Caco-2 (cell line): ENCODE data around the gene MTRF1. TPM values are rescaled to one million over a fixed set of nuclear protein-coding genes. Genes with fewer than 3 reads are reported as not detected.

ENCODE experiments used
- BruUV-seq: library from RNA; stranded (reverse); fragments of 400-500 nt; replicated peaks from 2 replicates; lab custom pipeline; 2021; lab: Mats Ljungman, UMichigan
- CTCF ChIA-PET: fragments of 300-600 bp; sonication (Branson Sonifier 250); formaldehyde crosslinking; loops from one replicate; lab custom pipeline; 2022; ENCODE audit warnings: antibody characterized with exemption; lab: Charles Lee
- POLR2A ChIA-PET: fragments of 300-600 bp; sonication (Branson Sonifier 250); formaldehyde crosslinking; loops from one replicate; lab custom pipeline; 2022; ENCODE audit warnings: antibody characterized with exemption; lab: Charles Lee
- DNase-seq, 2 experiments: peaks; one replicate each; pipeline versions ENCODE4 v3.0.0 to v3.0.0-alpha.2; 2020 to 2022
- H3K27me3 ChIP-seq: replicated peaks from 2 replicates; pipeline ENCODE4 v1.6.0; 2011; ENCODE audit warnings: low read length; ENCODE audit not compliant: control insufficient read depth, insufficient read depth
- H3K36me3 ChIP-seq: 2 replicates; pipeline ENCODE4 v1.5.1; 2011; ENCODE audit warnings: low read length; ENCODE audit not compliant: control insufficient read depth, insufficient read depth
- H3K4me1 ChIP-seq: fragments of 250-450 bp; sonication (Bioruptor Pico); 2 replicates; pipeline ENCODE4 v1.5.1; 2020; ENCODE audit warnings: mild to moderate bottlenecking
- H3K4me3 ChIP-seq: 2 replicates; pipeline ENCODE4 v1.5.1; 2011; ENCODE audit warnings: low read depth, mild to moderate bottlenecking, control low read depth, low read length
- H3K9me3 ChIP-seq: fragments of 250-450 bp; sonication (Bioruptor Pico); 2 replicates; pipeline ENCODE4 v1.5.1; 2020; ENCODE audit warnings: mild to moderate bottlenecking, moderate library complexity
- H3K27ac Mint-ChIP-seq: one replicate; pipeline ENCODE4 v1.8.0; 2022; ENCODE audit warnings: mixed read lengths; ENCODE audit not compliant: unreplicated experiment
- H3K27me3 Mint-ChIP-seq: one replicate; pipeline ENCODE4 v1.8.0; 2022; ENCODE audit warnings: mixed read lengths; ENCODE audit not compliant: insufficient read depth, unreplicated experiment
- H3K36me3 Mint-ChIP-seq: one replicate; pipeline ENCODE4 v1.8.0; 2022; ENCODE audit warnings: mild to moderate bottlenecking, mixed read lengths; ENCODE audit not compliant: insufficient read depth, unreplicated experiment
- H3K4me1 Mint-ChIP-seq: one replicate; pipeline ENCODE4 v1.8.0; 2022; ENCODE audit warnings: low read depth, mixed read lengths; ENCODE audit not compliant: unreplicated experiment
- H3K4me3 Mint-ChIP-seq: one replicate; pipeline ENCODE4 v1.8.0; 2022; ENCODE audit warnings: mild to moderate bottlenecking, moderate library complexity, mixed read lengths; ENCODE audit not compliant: unreplicated experiment
- H3K9me3 Mint-ChIP-seq: one replicate; pipeline ENCODE4 v1.8.0; 2022; ENCODE audit warnings: mixed read lengths; ENCODE audit not compliant: unreplicated experiment
- intact Hi-C: fragments of 100-400 bp; cut with micrococcal nuclease; formaldehyde crosslinking; loops from one replicate; pipeline ENCODE4 v1.10.0; 2022; ENCODE audit not compliant: unreplicated experiment
- total RNA-seq: library from RNA; stranded (reverse); gene quantifications from 2 replicates; pipeline ENCODE4 v1.2.3, GENCODE V29; 2022
- TF ChIP-seq, protein P1 (sequence below), 2 experiments: fragments of 200-600 bp in 1 of 2; IDR thresholded peaks; 1 replicate in 1 of 2; 2 replicates in 1 of 2; pipeline versions ENCODE4 v1.5.1 to v1.8.0; 2011 to 2022; ENCODE audit warnings: antibody characterized with exemption in 1 of 2, control low read depth in 1 of 2, inconsistent platforms in 1 of 2, low read depth in 1 of 2, low read length in 1 of 2, mild to moderate bottlenecking in 1 of 2, moderate library complexity in 1 of 2; ENCODE audit not compliant: insufficient read depth in 1 of 2, severe bottlenecking in 1 of 2, unreplicated experiment in 1 of 2

MTRF1 gene
- total RNA-seq, 1 experiment from 2014 or later = 24.7 TPM

DNA sequence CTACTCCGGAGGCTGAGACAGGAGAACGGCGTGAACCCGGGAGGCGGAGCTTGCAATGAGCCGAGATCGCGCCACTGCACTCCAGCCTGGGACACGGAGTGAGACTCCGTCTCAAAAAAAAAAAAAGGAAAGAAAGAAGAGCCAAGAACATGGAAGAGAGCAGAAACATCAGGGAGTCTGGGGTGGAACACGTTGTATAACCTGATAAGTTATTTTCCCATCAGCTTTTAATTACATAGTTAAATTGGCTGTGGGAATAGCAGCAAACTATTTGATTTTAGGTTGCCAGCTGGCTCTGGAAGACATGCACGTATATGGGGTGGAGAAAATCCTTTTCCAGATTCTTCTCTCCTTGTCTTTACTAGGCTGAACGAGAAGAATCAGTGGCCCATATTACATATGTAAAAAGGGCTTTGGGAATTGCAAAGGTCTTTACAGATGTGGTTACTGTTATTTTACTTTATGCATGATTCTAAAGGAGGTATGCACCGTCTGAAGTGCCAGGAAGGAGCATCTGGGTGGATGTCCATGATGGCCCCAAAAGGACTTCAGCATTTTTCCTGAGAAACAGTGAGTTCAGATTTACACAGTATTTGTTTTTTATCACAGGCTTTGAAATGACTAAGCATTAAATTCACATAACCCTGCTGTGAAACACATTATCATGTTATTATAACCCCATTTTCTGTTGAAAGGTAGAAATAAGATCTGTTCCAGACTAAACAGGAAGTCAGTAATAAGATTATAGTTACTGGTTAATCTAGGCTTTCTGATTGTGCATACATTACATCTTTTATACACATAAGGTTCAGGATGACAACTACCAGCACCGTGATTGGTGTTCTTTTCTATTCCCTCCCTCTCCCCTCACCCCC is 43.1 kb upstream of the MTRF1 start:
- Histone ChIP-seq H3K27me3 (no peaks in the 10 kb centered on the region), H3K4me1 (no peaks in the 10 kb centered on the region), H3K36me3 (no peaks in the 10 kb centered on the region), H3K9me3 (no peaks in the 10 kb centered on the region), H3K4me3 (no peak overlapping the region)
- no TSS peak for BruUV-seq
- Mint-ChIP-seq H3K36me3 (peaks cover 7% of the 10 kb centered on the region), H3K4me1 (peaks cover 7% of the 10 kb centered on the region), H3K27me3 (no peaks in the 10 kb centered on the region), H3K4me3 (no peak overlapping the region), H3K27ac (no peak overlapping the region), H3K9me3 (no peaks in the 10 kb centered on the region)
- intact Hi-C loops = no loop called here
- TF ChIP-seq, protein P1, sequence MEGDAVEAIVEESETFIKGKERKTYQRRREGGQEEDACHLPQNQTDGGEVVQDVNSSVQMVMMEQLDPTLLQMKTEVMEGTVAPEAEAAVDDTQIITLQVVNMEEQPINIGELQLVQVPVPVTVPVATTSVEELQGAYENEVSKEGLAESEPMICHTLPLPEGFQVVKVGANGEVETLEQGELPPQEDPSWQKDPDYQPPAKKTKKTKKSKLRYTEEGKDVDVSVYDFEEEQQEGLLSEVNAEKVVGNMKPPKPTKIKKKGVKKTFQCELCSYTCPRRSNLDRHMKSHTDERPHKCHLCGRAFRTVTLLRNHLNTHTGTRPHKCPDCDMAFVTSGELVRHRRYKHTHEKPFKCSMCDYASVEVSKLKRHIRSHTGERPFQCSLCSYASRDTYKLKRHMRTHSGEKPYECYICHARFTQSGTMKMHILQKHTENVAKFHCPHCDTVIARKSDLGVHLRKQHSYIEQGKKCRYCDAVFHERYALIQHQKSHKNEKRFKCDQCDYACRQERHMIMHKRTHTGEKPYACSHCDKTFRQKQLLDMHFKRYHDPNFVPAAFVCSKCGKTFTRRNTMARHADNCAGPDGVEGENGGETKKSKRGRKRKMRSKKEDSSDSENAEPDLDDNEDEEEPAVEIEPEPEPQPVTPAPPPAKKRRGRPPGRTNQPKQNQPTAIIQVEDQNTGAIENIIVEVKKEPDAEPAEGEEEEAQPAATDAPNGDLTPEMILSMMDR (IDR thresholded peaks at IDR 0.05; ENCODE audit: insufficient read depth in 1 of 2, low read depth in 1 of 2, low read length in 1 of 2, severe bottlenecking in 1 of 2, unreplicated experiment in 1 of 2) = no peak
- CTCF ChIA-PET = no interaction called here
- POLR2A ChIA-PET = no interaction called here
- no peak for DNase-seq

DNA sequence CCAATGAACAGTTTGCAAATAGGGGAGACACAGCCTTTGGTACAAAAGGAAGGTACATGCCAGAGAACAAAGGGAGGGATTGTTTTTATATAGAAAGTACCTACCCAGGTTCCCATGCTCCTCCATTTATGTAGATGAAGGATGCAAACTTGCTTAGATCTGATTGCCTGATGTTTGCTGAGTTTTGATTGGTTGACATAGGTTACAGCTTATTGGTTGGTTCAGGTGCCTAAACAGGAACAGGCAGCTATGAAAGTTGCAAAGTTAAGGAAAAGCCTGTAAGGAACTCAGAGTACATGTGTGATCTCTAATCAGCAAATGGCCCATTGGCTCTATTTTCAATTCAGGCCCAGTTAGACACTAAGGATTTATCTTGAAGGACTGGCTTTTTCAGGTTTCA is 41.2 kb upstream of the MTRF1 start:
- no TSS peak for BruUV-seq
- H3K9me3 Mint-ChIP-seq = no peaks in the 10 kb centered on the region

DNA sequence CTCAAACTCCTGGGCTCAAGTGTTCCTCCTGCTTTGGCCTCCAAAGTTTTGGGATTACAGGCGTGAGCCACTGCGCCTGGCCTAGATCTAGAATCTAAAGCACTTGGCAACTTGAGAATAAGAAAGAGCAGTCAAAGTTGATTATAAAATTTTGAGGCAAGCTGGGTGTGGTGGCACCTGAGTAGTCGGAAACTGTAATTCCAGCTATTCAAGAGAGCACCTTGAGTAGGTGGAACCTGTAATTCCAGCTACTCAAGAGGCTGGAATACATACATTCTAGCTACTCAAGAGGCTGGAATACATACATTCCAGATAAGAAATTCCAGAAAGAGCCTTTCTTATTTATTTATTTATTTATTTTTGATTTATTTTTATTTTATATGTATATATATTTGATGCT is 39.4 kb upstream of the MTRF1 start:
- no TSS peak for BruUV-seq
- Mint-ChIP-seq H3K36me3 (no peaks in the 10 kb centered on the region), H3K9me3 (no peaks in the 10 kb centered on the region), H3K4me1 (peaks cover 2% of the 10 kb centered on the region), H3K4me3 (no peak overlapping the region), H3K27ac (no peak overlapping the region), H3K27me3 (peaks cover 4% of the 10 kb centered on the region)
- CTCF ChIA-PET = no interaction called here
- no peaks in the 10 kb centered on the region for H3K9me3 ChIP-seq
- intact Hi-C loops = no loop called here
- DNase-seq = no peak
- no peaks in the 10 kb centered on the region for H3K36me3 ChIP-seq
- no peaks in the 10 kb centered on the region for H3K27me3 ChIP-seq
- H3K4me1 ChIP-seq = no peaks in the 10 kb centered on the region
- TF ChIP-seq, protein P1 (IDR thresholded peaks at IDR 0.05; ENCODE audit: insufficient read depth in 1 of 2, low read depth in 1 of 2, low read length in 1 of 2, severe bottlenecking in 1 of 2, unreplicated experiment in 1 of 2) = no peak
- POLR2A ChIA-PET = no interaction called here
- H3K4me3 ChIP-seq = no peak overlapping the region

More for the DNA sequence above, 41.2 kb upstream of the MTRF1 start:
- Histone ChIP-seq H3K9me3 (no peaks in the 10 kb centered on the region), H3K4me1 (no peaks in the 10 kb centered on the region), H3K36me3 (no peaks in the 10 kb centered on the region), H3K27me3 (no peaks in the 10 kb centered on the region), H3K4me3 (no peak overlapping the region)
- H3K4me1 Mint-ChIP-seq = peaks cover 7% of the 10 kb centered on the region
- no peak overlapping the region for H3K4me3 Mint-ChIP-seq
- H3K27ac Mint-ChIP-seq = no peak overlapping the region
- ChIA-PET CTCF (no interaction called here), POLR2A (no interaction called here)
- H3K27me3 Mint-ChIP-seq = no peaks in the 10 kb centered on the region
- TF ChIP-seq, protein P1 (IDR thresholded peaks at IDR 0.05; ENCODE audit: insufficient read depth in 1 of 2, low read depth in 1 of 2, low read length in 1 of 2, severe bottlenecking in 1 of 2, unreplicated experiment in 1 of 2) = no peak
- DNase-seq = no peak
- intact Hi-C loops = no loop called here
- H3K36me3 Mint-ChIP-seq = no peaks in the 10 kb centered on the region
